ENCODE measurements around the gene MAMDC4.

DNA sequence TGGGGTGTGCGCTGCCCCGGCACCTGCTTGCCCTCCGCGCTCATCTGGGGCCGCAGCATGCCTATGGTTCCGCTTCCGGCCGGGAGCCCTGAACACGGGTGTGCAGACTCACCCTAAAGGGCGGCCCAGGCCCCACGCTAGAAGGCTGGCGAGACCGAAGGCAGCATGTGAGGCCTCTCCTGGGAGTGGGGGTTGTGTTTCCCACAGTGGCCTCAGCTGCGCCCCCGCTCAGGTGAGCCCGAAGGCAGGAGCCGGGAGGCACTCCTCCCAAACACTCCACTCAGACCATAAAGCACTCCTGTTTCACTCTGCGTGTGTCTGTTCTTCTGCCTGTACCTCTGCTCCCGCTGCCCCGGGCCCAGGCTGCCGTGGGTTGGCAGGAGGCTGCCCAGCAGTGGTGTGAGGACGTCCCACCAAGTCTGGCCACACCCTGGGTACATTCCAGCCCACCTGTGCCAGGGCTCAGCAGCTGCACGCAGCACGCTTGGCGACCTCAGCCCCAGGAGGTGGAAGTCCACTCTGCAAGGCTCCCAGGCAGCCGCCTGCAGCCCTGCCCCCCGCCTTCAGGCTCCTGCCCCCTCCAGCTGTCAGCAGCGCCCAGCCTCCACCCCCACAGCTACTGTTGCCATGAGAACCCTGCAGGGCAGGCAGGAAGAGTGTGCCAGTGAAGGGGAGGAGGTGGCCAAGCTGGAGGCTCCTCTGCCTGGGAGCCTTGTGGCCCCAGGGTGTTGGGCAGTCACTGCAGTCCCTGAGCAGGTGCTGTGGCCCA lies 11.1 kb upstream of the MAMDC4 start:
- TF ChIP-seq, protein P1, sequence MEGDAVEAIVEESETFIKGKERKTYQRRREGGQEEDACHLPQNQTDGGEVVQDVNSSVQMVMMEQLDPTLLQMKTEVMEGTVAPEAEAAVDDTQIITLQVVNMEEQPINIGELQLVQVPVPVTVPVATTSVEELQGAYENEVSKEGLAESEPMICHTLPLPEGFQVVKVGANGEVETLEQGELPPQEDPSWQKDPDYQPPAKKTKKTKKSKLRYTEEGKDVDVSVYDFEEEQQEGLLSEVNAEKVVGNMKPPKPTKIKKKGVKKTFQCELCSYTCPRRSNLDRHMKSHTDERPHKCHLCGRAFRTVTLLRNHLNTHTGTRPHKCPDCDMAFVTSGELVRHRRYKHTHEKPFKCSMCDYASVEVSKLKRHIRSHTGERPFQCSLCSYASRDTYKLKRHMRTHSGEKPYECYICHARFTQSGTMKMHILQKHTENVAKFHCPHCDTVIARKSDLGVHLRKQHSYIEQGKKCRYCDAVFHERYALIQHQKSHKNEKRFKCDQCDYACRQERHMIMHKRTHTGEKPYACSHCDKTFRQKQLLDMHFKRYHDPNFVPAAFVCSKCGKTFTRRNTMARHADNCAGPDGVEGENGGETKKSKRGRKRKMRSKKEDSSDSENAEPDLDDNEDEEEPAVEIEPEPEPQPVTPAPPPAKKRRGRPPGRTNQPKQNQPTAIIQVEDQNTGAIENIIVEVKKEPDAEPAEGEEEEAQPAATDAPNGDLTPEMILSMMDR (optimal IDR thresholded peaks at IDR 0.05 in 1 of 3, IDR thresholded peaks at IDR 0.05 in 1 of 3, conservative IDR thresholded peaks at IDR 0.05 in 1 of 3; ENCODE audit: extremely low read depth in 1 of 3, insufficient read depth in 2 of 3, low read length in 3 of 3), result no peak
- TF ChIP-seq EZH2 (IDR thresholded peaks at IDR 0.05; ENCODE audit: low read length), result no peak

All from keratinocyte (primary cell).